HG03280 (cell line): ENCODE data around the gene PALD1.

Experiments
- ATAC-seq: cut with Tn5 transposase; IDR thresholded peaks from one replicate; pipeline ENCODE4 v1.9.1; 2021; ENCODE audit warnings: mild to moderate bottlenecking, moderate library complexity; ENCODE audit not compliant: unreplicated experiment

Gene PALD1

DNA sequence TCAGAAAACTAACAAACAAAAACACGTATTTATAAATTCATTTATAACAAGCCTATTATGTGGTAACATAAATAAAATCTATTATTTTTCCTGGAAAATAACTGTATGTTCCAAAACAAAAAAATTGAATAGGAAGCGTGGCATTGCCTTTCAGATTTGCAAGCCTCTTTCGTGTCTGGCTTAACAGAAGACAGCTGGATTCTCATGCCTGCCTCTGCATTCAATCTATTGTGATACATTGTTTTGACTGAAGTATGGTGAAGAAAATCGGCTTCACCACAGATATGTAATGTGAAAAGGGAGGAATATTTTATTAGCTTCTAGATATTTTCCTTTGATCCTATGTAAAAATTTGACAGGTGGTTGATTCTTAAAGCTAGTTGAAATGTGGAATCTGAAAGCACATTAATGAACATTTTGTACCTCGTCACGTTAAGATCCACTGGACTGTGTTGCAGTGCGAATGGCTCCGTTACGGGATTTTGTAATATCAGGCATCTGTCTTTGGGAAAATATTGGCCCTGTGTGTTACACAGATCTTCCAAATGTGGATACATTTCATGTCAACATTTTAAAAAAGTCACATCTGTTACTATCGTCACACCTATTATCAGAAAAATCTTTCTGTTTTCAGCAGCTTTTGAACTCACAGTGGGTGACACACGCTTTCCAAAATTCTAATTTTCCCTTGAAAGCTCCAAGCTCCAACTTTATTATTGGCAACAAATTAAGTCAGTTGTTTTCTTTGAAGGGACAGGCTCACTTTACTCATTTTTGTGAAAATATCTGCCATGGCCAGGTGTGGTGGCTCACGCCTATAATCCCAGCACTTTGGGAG is 26.2 kb downstream of the PALD1 start:
- ATAC-seq: no peak

DNA sequence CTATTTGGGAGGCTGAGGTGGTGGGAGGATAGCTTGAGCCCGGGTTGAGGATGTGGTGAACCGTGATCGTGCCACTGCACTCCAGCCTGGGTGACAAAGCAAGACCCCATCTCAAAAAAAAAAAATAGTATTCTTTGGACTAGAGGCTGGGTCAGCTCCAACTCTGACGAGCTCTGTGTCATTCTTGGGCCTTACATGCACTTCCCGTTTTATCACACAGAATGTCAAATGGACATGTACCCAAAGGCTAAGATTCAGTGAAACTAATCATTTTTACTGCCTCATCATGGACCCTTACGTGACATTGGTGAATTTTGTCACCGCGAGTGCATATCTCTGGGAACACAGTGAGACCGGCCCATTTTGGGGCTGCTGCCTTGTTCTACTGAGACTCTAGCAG is 27.3 kb downstream of the PALD1 start:
- ATAC-seq: no peak

DNA sequence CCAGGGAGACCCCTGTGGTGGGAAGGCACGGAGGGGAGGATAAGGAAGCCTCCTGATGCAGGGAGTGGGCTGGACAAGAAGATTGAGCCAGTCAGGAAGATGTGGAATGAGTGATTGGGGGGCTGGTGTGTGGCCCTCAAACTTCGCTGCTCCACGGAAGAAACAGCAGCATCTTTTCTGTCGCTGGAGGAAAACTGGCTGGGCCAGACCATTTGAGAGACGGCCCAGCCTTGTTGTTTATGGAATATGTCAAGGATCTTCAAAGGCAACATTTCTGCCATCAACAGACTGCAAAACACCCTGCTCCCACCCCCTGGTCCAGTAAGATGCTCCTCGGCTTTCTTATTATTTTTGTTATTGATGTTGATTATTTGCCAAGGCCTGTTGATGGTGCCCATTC is 29.4 kb downstream of the PALD1 start:
- ATAC-seq: no peak

DNA sequence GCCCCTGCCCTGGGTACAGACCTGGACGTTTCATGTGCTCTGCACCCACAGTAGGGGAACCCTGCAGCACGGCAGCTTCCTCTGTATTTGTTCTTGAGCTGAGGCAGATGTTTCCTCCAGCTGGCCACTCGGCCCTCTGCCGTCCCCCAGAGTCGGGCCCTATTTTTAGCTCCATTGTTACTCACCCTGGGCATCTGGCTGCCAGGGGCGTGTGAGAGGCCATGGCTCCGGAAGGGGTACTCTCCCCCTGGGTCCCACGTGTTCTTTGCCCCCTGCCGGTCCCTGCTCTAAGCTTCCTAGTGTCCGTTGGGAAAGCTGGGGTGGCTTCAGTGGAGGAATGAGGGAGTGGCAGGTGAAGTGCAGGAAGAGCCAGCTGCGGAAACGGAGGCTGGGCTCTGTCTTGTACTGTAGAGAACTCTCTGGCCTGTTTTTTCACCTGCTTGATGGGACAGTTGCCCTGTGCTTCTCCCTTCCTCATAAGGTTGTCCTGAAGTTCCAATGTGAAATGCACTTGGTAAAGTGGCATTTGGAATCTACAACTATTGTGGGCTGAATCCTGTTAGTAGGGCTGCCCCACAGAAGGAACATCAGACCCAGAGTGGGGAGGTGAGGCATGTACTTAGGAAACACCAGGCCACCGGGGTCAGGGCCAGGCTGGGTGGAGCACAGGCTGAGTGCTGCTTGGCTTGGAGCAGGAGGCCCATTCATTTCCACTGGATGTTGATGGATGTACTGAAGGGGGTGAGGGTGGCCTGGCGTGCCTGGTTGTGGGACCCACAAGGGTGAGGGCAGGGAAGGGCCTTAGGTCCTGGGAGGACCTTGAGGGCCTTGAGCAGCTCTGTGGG is 30.6 kb downstream of the PALD1 start:
- ATAC-seq: no peak

DNA sequence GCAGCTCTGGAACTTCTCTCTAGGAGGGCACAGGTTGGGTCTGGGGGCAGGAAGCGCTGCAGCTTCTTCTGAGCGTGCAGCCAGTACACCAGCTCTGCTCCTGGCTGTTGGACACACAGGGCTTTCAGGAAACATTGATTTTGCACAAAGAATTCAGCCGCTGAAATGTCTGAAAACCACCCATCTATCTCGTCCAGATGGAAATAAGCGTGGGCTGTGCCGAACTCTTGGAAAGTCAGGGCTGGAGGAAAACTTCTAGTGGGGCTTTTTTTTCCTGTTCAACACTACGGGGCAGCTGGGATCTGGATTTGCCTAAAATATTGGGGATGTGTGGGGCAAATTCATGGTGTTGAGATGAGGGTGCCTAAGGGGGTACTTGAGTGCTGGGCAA is 31.2 kb downstream of the PALD1 start:
- ATAC-seq: no peak

DNA sequence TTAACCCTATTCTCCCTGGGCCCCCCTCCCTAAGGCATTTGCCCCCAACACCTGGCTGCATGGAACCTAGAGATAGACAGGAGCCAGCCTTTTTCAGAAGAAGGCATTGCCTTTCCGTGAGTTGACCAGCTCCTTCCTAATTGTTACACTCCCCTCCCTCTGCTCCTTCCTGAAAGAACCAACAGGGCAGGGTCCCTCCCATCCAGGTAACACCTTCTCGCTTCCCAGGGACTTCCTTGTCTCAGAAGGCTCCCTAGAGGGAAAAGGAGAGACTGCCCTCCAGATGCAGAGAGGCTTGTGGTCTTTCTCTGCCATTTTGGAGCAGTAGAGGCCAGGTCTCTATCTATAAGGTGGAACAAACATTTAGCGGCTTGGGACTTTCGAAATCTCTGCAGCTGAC is 31.9 kb downstream of the PALD1 start:
- ATAC-seq: no peak

DNA sequence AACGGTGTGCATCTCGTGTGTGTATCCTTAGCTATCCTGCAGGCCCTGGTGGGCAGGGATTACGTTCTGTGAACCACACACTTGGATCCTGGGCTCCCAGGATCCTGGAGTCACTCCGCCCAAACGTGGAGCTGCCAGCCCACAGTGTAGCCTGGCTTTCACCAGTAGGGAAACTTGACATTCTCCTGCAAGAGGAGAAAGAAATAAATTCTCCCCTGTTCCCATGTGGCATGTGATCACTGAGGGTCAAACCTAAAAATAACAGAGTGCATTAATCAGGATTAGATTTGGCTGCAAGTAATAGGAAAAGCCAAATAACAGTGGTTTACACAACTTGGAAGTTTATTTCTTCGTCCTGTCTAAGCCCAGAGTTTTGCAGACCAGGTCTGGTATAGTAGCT is 32.3 kb downstream of the PALD1 start:
- ATAC-seq: no peak

DNA sequence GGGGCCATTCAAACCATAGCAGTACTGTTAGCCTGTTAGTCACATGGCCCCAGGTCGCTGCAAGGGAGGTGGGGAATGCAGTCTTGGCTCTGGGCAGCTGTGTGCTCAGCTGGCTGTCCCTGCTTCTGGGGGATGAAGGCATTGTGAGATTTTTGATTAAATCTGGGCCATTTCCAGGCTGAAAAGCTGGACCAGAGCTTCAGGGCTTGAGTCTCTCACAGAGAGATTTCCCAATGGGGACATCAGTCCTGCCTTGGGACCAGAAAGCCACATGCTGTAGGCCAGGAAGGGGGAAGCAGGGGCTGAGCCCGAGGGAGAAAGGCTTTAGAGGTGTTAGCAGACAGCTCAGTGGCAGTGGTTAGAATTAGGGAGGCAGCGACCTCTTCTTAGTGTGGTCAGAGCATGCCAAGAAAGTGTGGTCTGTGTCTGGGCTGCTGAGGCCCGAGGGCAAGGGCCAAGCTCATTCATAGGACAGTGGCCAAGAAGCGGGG is 33.6 kb downstream of the PALD1 start:
- no peak for ATAC-seq

- ATAC-seq: peak; percentile 92
These were observed 35.3 kb downstream of the PALD1 start for GRCh38 chr10:70513848-70514309.

DNA sequence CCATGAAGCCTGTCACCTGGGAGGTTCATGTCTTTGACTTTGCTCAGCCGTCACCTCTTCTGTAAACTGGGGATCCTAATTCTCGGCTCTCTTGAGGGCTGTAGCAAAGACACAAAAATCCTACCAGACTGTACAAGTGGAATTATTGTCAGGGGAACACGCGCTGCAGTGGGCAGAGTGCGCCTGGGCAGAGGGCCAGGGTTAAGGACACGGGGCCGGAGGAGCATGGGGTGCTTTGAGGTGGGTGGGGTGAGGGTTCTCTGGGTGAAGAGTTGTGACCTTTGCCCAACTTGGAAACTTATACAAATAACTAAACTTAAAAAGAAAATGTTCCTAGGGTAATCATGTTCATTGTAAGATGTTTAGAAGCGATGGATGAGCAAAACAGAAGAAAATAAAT is 36.0 kb downstream of the PALD1 start:
- ATAC-seq: no peak

DNA sequence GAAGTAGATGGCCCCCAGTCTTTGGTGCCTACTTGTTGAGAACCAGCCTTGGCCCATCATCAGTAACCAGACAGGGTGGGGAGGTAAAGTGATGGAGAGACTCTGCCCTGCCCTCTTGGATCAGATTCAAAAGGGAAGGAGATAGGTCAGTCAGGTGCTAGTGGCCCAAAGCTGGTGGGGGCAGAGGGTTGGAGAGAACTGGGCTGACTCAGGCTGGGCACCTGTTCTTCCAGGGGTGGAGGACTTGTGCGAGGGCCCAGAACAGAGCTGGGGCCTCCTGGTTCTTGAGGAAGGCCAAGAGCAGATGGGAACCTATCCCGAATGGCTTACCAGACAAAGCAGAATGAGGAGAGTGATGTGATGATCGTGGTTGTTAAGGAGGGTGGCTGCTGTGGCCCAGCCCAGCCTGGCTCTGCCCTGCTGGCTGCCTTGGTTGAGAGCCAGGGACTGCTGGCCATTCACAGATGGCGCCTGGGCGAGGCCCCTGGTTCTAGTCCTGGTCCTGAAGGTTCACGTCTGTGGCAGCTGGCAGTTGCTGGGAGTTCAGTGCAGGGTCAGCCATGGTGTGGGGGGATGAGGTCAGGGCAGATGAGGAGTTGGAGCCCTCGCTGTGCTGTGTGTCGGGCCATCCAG is 36.6 kb downstream of the PALD1 start:
- no peak for ATAC-seq

GRCh38 chr10:70518695-70519094 is 40.1 kb downstream of the PALD1 start:
- no peak for ATAC-seq

DNA sequence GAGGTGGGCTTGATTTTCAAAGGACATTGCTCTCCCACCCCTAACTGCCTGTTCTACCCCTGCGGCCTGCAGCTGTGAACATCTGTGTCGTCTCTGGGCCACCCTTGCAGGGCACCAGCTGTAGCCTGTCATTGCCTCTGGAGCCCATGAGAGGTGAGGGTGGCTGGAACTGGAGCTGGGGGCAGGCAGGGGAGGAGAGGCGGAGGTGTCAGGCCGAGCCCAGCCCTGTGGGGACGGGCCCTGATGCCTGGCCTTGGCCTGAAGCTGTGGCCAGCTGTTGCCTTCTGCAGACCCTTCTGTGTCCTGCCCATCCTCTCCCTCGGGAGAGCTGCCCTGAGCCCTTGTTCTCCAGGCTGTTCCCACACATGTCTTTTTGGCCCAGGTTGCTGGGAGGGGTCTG is 44.5 kb downstream of the PALD1 start:
- ATAC-seq: no peak

DNA sequence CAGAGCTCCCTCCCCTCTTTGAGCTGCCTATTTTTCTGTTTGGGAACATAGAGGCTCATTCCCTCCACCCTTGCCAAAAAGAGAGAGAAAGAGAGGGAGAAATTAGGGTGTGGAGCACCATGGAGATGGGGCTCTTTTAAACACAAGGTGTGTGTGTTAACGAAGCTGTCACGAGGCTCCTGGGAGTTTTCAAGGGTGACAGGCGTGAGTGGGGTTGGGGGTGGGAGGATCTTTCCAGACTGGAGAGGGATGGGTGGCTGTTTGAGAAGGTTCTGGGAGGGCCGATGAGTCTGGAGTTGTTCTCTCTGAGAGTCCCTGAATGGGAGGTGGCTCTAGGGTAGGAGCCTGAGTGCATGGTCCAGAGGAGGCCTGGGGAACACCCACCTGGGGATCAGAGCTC is 45.0 kb downstream of the PALD1 start:
- no peak for ATAC-seq

- no peak for ATAC-seq
These were observed 49.7 kb downstream of the PALD1 start for GRCh38 chr10:70528314-70528713.

- no peak for ATAC-seq
These were observed 50.3 kb downstream of the PALD1 start for GRCh38 chr10:70528741-70529362.

DNA sequence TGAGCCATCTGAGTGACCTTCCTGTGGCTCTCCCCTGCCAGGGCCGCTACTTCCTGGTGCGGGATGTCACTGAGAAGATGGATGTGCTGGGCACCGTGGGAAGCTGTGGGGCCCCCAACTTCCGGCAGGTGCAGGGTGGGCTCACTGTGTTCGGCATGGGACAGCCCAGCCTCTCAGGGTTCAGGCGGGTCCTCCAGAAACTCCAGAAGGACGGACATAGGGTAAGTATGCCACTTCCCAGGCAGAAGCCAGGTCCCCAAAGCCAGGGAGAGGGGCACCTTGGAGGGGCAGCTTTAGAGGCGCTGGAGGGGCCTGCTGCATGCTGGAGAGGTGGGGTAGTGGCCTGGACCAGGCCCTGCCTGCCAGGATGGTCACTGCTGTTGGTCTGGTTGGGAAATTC is 51.3 kb downstream of the PALD1 start:
- ATAC-seq: no peak

DNA sequence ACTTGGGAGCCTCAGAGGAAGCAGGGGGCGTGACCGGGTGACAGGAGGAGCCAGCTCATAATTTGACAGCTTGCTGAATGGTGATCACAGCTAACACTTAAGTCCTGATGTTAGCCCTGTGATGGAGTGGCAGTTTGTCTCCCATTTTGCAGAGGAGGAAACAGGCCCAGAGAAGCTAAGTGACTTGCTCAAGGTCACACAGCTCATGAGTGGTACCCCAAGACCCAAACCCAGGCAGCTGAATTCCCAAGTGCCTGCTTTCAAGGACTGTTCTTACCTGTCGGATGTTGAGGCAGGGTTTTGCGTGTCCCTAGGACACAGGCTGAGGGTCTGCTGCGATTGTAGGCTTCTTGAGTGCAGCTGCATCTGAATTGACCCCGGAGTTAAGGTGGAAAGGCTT is 51.7 kb downstream of the PALD1 start:
- no peak for ATAC-seq

GRCh38 chr10:70532554-70533188 is 54.1 kb downstream of the PALD1 start:
- ATAC-seq: no peak

DNA sequence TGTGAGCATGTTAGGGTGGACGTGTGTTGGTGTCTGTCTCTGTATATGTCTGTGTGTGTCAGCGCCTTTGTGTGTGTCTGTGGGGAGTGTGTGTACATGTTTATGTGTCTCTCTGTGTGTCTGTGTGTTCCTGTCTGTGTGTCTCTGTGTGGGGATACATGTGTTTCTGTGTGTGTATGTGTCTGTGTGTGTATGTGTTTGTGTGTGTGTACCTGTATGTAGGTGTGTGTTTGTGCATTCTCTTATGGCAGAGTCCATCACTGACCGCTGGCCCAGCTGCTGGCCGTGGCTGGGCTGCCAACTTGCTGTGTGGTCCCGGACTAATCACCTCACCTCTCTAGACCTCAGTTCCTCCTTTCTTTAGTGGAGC is 54.6 kb downstream of the PALD1 start:
- no peak for ATAC-seq

- no peak for ATAC-seq
These were observed 55.7 kb downstream of the PALD1 start for GRCh38 chr10:70534281-70534680.
